Mesendoderm (in vitro differentiated cells): Measurements from ENCODE around the gene SLC46A1.

Source experiments
- DNase-seq: peaks from one replicate; pipeline ENCODE4 v3.0.0; 2013
- H2AK5ac ChIP-seq: 2 replicates; pipeline ENCODE4 v1.6.1; 2013; ENCODE audit warnings: low read length, inconsistent platforms
- H2BK120ac ChIP-seq: 2 replicates; pipeline ENCODE4 v1.6.1; 2013; ENCODE audit warnings: low read depth, mild to moderate bottlenecking, low read length, moderate library complexity, mixed read lengths
- H2BK15ac ChIP-seq: replicated peaks from 2 replicates; pipeline ENCODE4 v1.6.1; 2013; ENCODE audit warnings: low read depth, mild to moderate bottlenecking, moderate library complexity
- H2BK5ac ChIP-seq: 2 replicates; pipeline ENCODE4 v1.6.1; 2013; ENCODE audit warnings: low read length, inconsistent platforms
- H3K18ac ChIP-seq: 2 replicates; pipeline ENCODE4 v1.6.1; 2013; ENCODE audit warnings: mild to moderate bottlenecking, low read length, mixed read lengths
- H3K23ac ChIP-seq: one replicate; pipeline ENCODE4 v1.6.1; 2013; ENCODE audit warnings: low read length
- H3K27ac ChIP-seq: 2 replicates; pipeline ENCODE4 v1.5.1; 2013; ENCODE audit warnings: low read depth, mild to moderate bottlenecking, inconsistent platforms, low read length, moderate library complexity
- H3K27me3 ChIP-seq: 2 replicates; pipeline ENCODE4 v1.6.1; 2013; ENCODE audit warnings: low read length, control low read depth, mild to moderate bottlenecking, inconsistent platforms; ENCODE audit not compliant: insufficient read depth, poor library complexity
- H3K36me3 ChIP-seq: 2 replicates; pipeline ENCODE4 v1.6.1; 2013; ENCODE audit warnings: low read length, inconsistent platforms; ENCODE audit not compliant: control insufficient read depth, insufficient read depth
- H3K4ac ChIP-seq: one replicate; pipeline ENCODE4 v1.6.1; 2013; ENCODE audit warnings: low read depth, mild to moderate bottlenecking, low read length, moderate library complexity
- H3K4me1 ChIP-seq: 2 replicates; pipeline ENCODE4 v1.6.1; 2013; ENCODE audit warnings: low read depth, low read length, inconsistent platforms; ENCODE audit not compliant: control insufficient read depth
- H3K4me2 ChIP-seq: 2 replicates; pipeline ENCODE4 v1.6.1; 2013; ENCODE audit warnings: low read length
- H3K4me3 ChIP-seq: 2 replicates; pipeline ENCODE4 v1.5.1; 2013; ENCODE audit warnings: mild to moderate bottlenecking, low read length
- H3K56ac ChIP-seq: one replicate; pipeline ENCODE4 v1.6.1; 2013; ENCODE audit warnings: low read length
- H3K79me1 ChIP-seq: 2 replicates; pipeline ENCODE4 v1.6.1; 2013; ENCODE audit warnings: low read length, inconsistent platforms
- H3K79me2 ChIP-seq: 2 replicates; pipeline ENCODE4 v1.6.1; 2013; ENCODE audit warnings: mild to moderate bottlenecking, low read length; ENCODE audit not compliant: control insufficient read depth, insufficient read depth
- H3K9ac ChIP-seq: 2 replicates; pipeline ENCODE4 v1.6.1; 2013; ENCODE audit warnings: low read length, inconsistent platforms
- H4K5ac ChIP-seq: one replicate; pipeline ENCODE4 v1.6.1; 2013; ENCODE audit warnings: low read length
- H4K8ac ChIP-seq: one replicate; pipeline ENCODE4 v1.6.1; 2013; ENCODE audit warnings: low read depth, mild to moderate bottlenecking, control low read depth, low read length, moderate library complexity
- WGBS: extraction: QIAGEN DNeasy Blood & Tissue Kit; methylation state at CpG from one replicate; pipeline ENCODE4 v1.1.7; 2013; ENCODE audit warnings: low lambda C conversion rate, missing lambda C conversion rate; ENCODE audit not compliant: insufficient coverage; ENCODE audit errors: extremely low coverage; 5-methylcytosine and 5-hydroxymethylcytosine counted together

SLC46A1 gene

GRCh38 chr17:28385406-28385805 is 20.6 kb downstream of the SLC46A1 start:
- H4K8ac ChIP-seq: no peak overlapping the region
- H3K79me2 ChIP-seq: no peaks in the 10 kb centered on the region
- H3K9ac ChIP-seq: no peak overlapping the region
- no peak overlapping the region for H2BK120ac ChIP-seq
- H2BK5ac ChIP-seq: no peak overlapping the region
- no peak overlapping the region for H2BK15ac ChIP-seq
- no peaks in the 10 kb centered on the region for H3K4me1 ChIP-seq
- no CpG with 5 or more reads among the region's 8 CpGs for WGBS
- no peak overlapping the region for H3K18ac ChIP-seq
- no peak overlapping the region for H3K27ac ChIP-seq
- no peaks in the 10 kb centered on the region for H3K36me3 ChIP-seq
- no peak overlapping the region for H3K4ac ChIP-seq
- no peaks in the 10 kb centered on the region for H3K79me1 ChIP-seq
- no peak overlapping the region for H3K4me3 ChIP-seq
- no peak overlapping the region for H4K5ac ChIP-seq
- H3K56ac ChIP-seq: no peak overlapping the region
- H3K4me2 ChIP-seq: no peak overlapping the region
- H3K23ac ChIP-seq: no peak overlapping the region
- no peak for DNase-seq
- peaks cover 7% of the 10 kb centered on the region for H3K27me3 ChIP-seq
- no peak overlapping the region for H2AK5ac ChIP-seq

DNA sequence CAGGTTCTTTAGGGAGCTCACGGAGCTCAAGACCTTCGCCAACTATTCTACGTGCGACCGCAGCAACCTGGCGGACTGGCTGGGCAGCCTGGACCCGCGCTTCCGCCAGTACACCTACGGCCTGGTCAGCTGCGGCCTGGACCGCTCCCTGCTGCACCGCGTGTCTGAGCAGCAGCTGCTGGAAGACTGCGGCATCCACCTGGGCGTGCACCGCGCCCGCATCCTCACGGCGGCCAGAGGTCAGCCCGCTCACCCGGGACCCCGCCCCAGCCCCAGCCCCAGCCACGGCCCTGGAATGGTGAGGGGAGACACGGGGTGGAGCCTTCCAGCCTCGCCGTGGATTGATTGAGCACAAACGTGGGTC is 21.0 kb downstream of the SLC46A1 start:
- Histone ChIP-seq H3K79me2 (no peaks in the 10 kb centered on the region), H2BK120ac (no peak overlapping the region), H3K56ac (peak overlapping the region; percentile 34), H3K4me3 (no peak overlapping the region), H4K8ac (no peak overlapping the region), H2AK5ac (no peak overlapping the region), H4K5ac (no peak overlapping the region), H3K4me2 (peak overlapping the region; percentile 76), H3K4ac (no peak overlapping the region), H3K9ac (no peak overlapping the region), H2BK5ac (no peak overlapping the region), H3K18ac (no peak overlapping the region), H3K4me1 (no peaks in the 10 kb centered on the region), H3K79me1 (no peaks in the 10 kb centered on the region), H3K27me3 (peaks cover 8% of the 10 kb centered on the region), H3K36me3 (no peaks in the 10 kb centered on the region), H3K23ac (no peak overlapping the region), H2BK15ac (no peak overlapping the region), H3K27ac (no peak overlapping the region)
- DNase-seq: no peak
- no CpG with 5 or more reads among the region's 29 CpGs for WGBS

GRCh38 chr17:28384281-28385036 is 21.6 kb downstream of the SLC46A1 start:
- peak overlapping the region; percentile 23 for H3K9ac ChIP-seq
- WGBS: no CpG with 5 or more reads among the region's 56 CpGs
- H3K4me2 ChIP-seq: peak overlapping the region; percentile 76
- H3K36me3 ChIP-seq: no peaks in the 10 kb centered on the region
- H4K5ac ChIP-seq: no peak overlapping the region
- H3K56ac ChIP-seq: peak overlapping the region; percentile 40
- H2BK15ac ChIP-seq: no peak overlapping the region
- no peaks in the 10 kb centered on the region for H3K4me1 ChIP-seq
- peak overlapping the region; percentile 33 for H3K4me3 ChIP-seq
- no peak overlapping the region for H4K8ac ChIP-seq
- H2BK120ac ChIP-seq: no peak overlapping the region
- no peak overlapping the region for H3K18ac ChIP-seq
- H3K27me3 ChIP-seq: peaks cover 8% of the 10 kb centered on the region
- no peaks in the 10 kb centered on the region for H3K79me1 ChIP-seq
- no peak for DNase-seq
- H3K79me2 ChIP-seq: no peaks in the 10 kb centered on the region
- no peak overlapping the region for H2BK5ac ChIP-seq
- H3K27ac ChIP-seq: no peak overlapping the region
- H3K23ac ChIP-seq: no peak overlapping the region
- no peak overlapping the region for H2AK5ac ChIP-seq
- no peak overlapping the region for H3K4ac ChIP-seq

DNA sequence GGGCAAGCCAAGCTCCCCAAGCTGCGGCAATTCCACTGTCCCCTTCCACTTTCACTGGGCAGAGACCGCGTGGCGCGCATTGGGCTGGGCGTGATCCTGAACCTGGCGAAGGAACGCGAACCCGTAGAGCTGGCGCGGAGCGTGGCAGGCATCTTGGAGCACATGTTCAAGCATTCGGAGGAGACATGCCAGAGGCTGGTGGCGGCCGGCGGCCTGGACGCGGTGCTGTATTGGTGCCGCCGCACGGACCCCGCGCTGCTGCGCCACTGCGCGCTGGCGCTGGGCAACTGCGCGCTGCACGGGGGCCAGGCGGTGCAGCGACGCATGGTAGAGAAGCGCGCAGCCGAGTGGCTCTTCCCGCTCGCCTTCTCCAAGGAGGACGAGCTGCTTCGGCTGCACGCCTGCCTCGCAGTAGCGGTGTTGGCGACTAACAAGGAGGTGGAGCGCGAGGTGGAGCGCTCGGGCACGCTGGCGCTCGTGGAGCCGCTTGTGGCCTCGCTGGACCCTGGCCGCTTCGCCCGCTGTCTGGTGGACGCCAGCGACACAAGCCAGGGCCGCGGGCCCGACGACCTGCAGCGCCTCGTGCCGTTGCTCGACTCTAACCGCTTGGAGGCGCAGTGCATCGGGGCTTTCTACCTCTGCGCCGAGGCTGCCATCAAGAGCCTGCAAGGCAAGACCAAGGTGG is 24.7 kb downstream of the SLC46A1 start:
- no peaks in the 10 kb centered on the region for H3K79me2 ChIP-seq
- peak overlapping the region; percentile 66 for H3K23ac ChIP-seq
- no peaks in the 10 kb centered on the region for H3K36me3 ChIP-seq
- H3K9ac ChIP-seq: peak overlapping the region; percentile 54
- peak overlapping the region; percentile 89 for H3K56ac ChIP-seq
- H3K4ac ChIP-seq: no peak overlapping the region
- peak; percentile 82 for DNase-seq
- no peak overlapping the region for H2AK5ac ChIP-seq
- peak overlapping the region; percentile 70 for H3K4me2 ChIP-seq
- H3K4me1 ChIP-seq: no peaks in the 10 kb centered on the region
- WGBS: no CpG with 5 or more reads among the region's 72 CpGs
- peaks cover 8% of the 10 kb centered on the region for H3K27me3 ChIP-seq
- H2BK120ac ChIP-seq: no peak overlapping the region
- no peak overlapping the region for H4K8ac ChIP-seq
- no peak overlapping the region for H4K5ac ChIP-seq
- H3K79me1 ChIP-seq: no peaks in the 10 kb centered on the region
- H3K18ac ChIP-seq: no peak overlapping the region
- no peak overlapping the region for H3K4me3 ChIP-seq
- no peak overlapping the region for H3K27ac ChIP-seq
- no peak overlapping the region for H2BK5ac ChIP-seq
- H2BK15ac ChIP-seq: no peak overlapping the region

DNA sequence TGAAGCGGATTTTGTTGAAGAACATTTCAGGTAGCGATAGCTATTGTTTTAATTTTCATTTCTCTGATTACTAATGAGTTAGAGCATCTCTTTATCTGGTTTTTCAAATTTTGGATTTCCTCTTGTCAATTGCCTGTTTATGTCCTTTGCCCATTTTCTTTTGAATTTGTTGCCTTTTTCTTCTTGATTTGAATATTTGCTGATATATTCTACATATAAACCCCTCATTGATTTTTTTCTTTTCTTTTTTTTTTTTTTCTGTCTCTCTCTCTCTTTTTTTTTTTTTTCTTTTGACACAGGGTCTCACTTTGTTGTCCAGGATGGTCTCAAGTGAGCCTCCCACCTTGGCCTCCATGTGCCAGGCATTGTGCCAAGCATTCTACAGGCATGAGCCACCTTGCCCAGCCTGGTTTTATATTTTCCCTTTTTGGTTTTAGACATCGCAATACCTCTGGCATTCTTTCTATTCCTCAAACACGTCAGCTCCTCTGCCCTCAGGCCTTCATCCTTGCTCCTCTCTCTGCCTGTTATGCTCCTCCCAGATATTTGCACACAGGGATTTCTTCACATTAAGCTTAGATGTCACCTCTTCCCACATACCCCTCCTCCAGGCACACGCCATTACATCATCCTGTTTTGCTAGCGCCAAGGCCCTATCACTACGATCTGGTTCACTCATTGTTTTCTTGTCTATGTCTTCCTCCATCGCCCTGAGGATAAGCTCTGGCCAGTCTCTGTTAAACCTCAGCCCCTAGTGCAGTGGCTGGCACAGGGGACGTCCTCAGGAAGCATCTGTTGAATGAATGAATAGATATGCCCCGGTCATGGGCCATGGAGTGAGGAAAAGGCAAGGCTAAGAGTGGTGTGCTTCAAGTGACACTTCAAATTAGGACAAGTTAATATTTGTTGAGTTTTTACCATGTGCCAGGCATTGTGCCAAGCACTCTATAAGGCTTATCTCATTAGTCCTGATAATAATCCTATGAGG is 25.9 kb downstream of the SLC46A1 start:
- Histone ChIP-seq H3K4me3 (no peak overlapping the region), H2BK15ac (no peak overlapping the region), H3K4ac (no peak overlapping the region), H2BK5ac (no peak overlapping the region), H3K36me3 (no peaks in the 10 kb centered on the region), H3K4me2 (no peak overlapping the region), H3K18ac (no peak overlapping the region), H2AK5ac (no peak overlapping the region), H4K8ac (no peak overlapping the region), H3K79me2 (no peaks in the 10 kb centered on the region), H3K4me1 (no peaks in the 10 kb centered on the region), H2BK120ac (no peak overlapping the region), H3K9ac (no peak overlapping the region), H3K79me1 (no peaks in the 10 kb centered on the region), H3K27ac (no peak overlapping the region), H4K5ac (no peak overlapping the region), H3K27me3 (peaks cover 6% of the 10 kb centered on the region), H3K23ac (peak overlapping the region; percentile 4), H3K56ac (no peak overlapping the region)
- DNase-seq: peak; percentile 90
- WGBS: no CpG with 5 or more reads among the region's 10 CpGs
